ENCODE results near the gene UBL4B. TPM values are rescaled to one million over a fixed set of nuclear protein-coding genes. Genes with fewer than 3 reads are reported as not detected.
"Not testable (repeated sequence)": the region's sequence is repeated elsewhere in the genome, so short reads cannot be mapped to it uniquely, and the experiment has no call there.

UBL4B gene
- total RNA-seq, 2 donors from 2014 or later: not detected

DNA sequence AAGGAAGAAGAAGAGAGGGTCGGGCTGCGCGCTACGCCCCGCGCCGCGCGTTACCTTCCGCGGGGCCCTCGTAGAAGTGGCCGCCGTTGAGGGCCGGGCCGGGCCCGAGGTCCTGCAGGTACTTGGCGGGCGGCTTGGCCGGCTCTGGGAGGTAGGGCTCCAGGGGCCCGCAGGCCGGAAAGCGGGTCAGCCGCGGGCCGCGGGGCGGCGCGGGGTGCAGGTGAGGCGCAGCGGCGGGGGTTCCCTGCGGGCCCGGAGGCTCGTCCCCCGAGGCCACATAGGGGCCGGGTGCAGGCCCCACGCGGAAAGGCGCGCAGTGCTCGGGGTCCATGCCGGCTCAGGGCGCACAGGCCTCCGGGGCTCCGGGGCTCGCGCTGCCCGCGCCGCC, 42.0 kb upstream of the UBL4B start:
- TF ChIP-seq, protein P1, sequence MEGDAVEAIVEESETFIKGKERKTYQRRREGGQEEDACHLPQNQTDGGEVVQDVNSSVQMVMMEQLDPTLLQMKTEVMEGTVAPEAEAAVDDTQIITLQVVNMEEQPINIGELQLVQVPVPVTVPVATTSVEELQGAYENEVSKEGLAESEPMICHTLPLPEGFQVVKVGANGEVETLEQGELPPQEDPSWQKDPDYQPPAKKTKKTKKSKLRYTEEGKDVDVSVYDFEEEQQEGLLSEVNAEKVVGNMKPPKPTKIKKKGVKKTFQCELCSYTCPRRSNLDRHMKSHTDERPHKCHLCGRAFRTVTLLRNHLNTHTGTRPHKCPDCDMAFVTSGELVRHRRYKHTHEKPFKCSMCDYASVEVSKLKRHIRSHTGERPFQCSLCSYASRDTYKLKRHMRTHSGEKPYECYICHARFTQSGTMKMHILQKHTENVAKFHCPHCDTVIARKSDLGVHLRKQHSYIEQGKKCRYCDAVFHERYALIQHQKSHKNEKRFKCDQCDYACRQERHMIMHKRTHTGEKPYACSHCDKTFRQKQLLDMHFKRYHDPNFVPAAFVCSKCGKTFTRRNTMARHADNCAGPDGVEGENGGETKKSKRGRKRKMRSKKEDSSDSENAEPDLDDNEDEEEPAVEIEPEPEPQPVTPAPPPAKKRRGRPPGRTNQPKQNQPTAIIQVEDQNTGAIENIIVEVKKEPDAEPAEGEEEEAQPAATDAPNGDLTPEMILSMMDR (IDR thresholded peaks at IDR 0.05): no peak
- H3K4me1 ChIP-seq (ENCODE audit: control insufficient read depth in 1 of 2, low read depth in 2 of 2): peaks cover 8 to 16% of the 10 kb centered on the region in 2 donors
- ATAC-seq (ENCODE audit: insufficient number of reproducible peaks, low FRiP score, low read depth): no peak
- H3K27me3 ChIP-seq (replicated peaks; ENCODE audit: insufficient read depth): peaks cover 23% of the 10 kb centered on the region
- no peaks in the 10 kb centered on the region for H3K36me3 ChIP-seq
- H3K4me3 ChIP-seq: peak overlapping the region; percentile 42
- no peak overlapping the region for H3K27ac ChIP-seq
- no peaks in the 10 kb centered on the region for H3K9me3 ChIP-seq
- DNase-seq (ENCODE audit: low spot score): no peak

DNA sequence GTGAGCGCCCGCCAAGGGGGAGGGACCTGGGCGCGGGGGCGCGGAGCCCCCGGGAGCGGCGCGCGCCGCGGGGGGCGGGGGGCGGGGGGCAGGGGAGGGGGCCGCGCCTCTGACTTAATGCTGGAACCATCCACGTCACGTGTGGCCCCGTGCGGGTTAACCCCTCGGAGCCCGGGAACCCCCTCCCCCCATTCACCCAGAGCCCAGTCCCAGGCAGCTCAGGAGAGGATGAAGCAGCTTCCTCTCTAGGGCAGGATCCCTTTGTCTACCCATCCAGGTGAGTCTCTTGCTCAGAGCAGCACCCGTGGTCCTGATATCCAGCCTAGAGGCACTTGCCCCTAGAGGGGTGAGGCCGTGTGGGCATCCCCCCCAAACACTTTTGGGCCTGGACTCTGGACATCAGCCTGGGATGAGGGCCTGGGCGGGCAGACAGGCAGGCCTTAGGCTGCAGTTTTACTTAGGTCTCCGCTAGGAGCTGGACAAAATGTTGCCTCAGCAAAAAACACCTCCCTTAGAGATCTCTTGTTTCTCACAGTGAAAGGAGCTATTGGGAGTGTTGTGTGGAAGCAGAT, 41.5 kb upstream of the UBL4B start, which contains the start of gene ALX3:
Gene ALX3, minus strand, starts transcription at position 2 of the 572 bp plus-strand sequence. CDS start 60 bp downstream, outside the sequence.
- TF ChIP-seq, protein P1 (IDR thresholded peaks at IDR 0.05): no peak
- Histone ChIP-seq H3K4me3 (peak within 1 kb of the TSS; percentile 42), H3K27me3 (replicated peaks; ENCODE audit: insufficient read depth) (peaks cover 23% of the 10 kb centered on the region), H3K4me1 (ENCODE audit: control insufficient read depth in 1 of 2, low read depth in 2 of 2) (peaks cover 8 to 16% of the 10 kb centered on the region in 2 donors), H3K27ac (peak within 1 kb of the TSS in 1 of 2 donors; percentile 28), H3K9me3 (no peaks in the 10 kb centered on the region), H3K36me3 (no peaks in the 10 kb centered on the region)
- no peak for ATAC-seq (ENCODE audit: insufficient number of reproducible peaks, low FRiP score, low read depth)
- DNase-seq (ENCODE audit: low spot score): no peak

DNA sequence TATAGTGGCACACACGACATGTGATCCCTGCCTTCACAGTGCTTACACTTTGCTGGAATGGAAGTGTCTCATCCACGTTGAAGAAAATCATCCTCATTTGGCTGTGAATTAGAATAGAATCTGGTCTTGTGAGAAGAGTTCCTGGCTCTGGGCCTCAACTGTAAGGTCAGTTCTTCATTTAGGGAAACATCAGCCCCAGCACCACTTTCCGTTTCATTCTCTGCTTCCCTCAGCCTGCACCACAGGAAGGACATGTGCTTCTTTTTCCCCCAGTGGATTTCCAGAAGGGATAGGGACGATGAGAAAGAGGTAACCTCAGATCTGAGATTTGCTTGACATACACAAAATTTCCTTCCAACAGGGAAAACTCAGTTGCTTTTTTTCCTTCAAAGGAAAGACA, 38.1 kb upstream of the UBL4B start:
- Histone ChIP-seq H3K4me3 (no peak overlapping the region), H3K36me3 (no peaks in the 10 kb centered on the region), H3K27me3 (replicated peaks; ENCODE audit: insufficient read depth) (peaks cover 7% of the 10 kb centered on the region), H3K4me1 (ENCODE audit: control insufficient read depth in 1 of 2, low read depth in 2 of 2) (peaks cover 7% of the 10 kb centered on the region in 2 donors), H3K27ac (no peak overlapping the region), H3K9me3 (no peaks in the 10 kb centered on the region)
- DNase-seq (ENCODE audit: low spot score) (no peak), ATAC-seq (ENCODE audit: insufficient number of reproducible peaks, low FRiP score, low read depth) (no peak)
- TF ChIP-seq, protein P1 (IDR thresholded peaks at IDR 0.05): no peak

- Histone ChIP-seq H3K36me3 (no peaks in the 10 kb centered on the region), H3K27me3 (replicated peaks; ENCODE audit: insufficient read depth) (no peaks in the 10 kb centered on the region), H3K27ac (no peak overlapping the region), H3K4me3 (no peak overlapping the region), H3K9me3 (no peaks in the 10 kb centered on the region), H3K4me1 (ENCODE audit: control insufficient read depth in 1 of 2, low read depth in 2 of 2) (no peaks in the 10 kb centered on the region)
- ATAC-seq (ENCODE audit: insufficient number of reproducible peaks, low FRiP score, low read depth): no peak
- no peak for DNase-seq (ENCODE audit: low spot score)
- TF ChIP-seq, protein P1 (IDR thresholded peaks at IDR 0.05): no peak
Observed at GRCh38 chr1:110076789-110077500, 35.3 kb upstream of the UBL4B start.

DNA sequence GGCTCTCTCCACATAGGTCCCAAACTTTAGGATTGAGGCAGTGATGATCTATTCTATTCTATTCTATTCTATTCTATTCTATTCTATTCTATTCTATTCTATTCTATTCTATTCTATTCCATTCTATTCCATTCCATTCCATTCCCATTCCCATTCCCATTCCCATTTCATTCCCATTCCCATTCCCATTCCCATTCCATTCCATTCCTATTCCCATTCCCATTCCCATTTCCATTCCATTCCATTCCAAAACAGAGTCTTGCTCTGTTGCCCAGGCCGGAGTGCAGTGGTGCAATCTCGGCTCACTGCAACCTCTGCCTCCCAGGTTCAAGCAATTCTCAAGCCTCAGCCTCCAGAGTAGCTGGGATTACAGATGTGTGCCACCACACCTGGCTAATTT, 32.2 kb upstream of the UBL4B start:
- not testable (repeated sequence) for DNase-seq (ENCODE audit: low spot score); ATAC-seq (ENCODE audit: insufficient number of reproducible peaks, low FRiP score, low read depth); H3K9me3 ChIP-seq; H3K27ac ChIP-seq; H3K36me3 ChIP-seq; H3K27me3 ChIP-seq (replicated peaks; ENCODE audit: insufficient read depth); H3K4me3 ChIP-seq
- H3K4me1 ChIP-seq (ENCODE audit: control insufficient read depth in 1 of 2, low read depth in 2 of 2): peaks cover 0 to 11% of the 10 kb centered on the region in 2 donors
